ENCODE data around the gene CATSPER4. TPM values are rescaled to one million over a fixed set of nuclear protein-coding genes. Genes with fewer than 3 reads are reported as not detected.

CATSPER4 gene
- polyA plus RNA-seq, 1 donor from 2014 or later, result not detected

GRCh38 chr1:26221094-26221493 lies 30.7 kb downstream of the CATSPER4 start:
- Histone ChIP-seq H2AFZ (ENCODE audit: low read depth, low read length) (no peak overlapping the region), H3K4me3 (ENCODE audit: low read length) (no peak overlapping the region), H3K4me2 (ENCODE audit: low read length) (no peak overlapping the region), H3K9me3 (ENCODE audit: low read length) (no peaks in the 10 kb centered on the region), H3F3A (ENCODE audit: insufficient read depth, low read length, poor library complexity, severe bottlenecking) (no peaks in the 10 kb centered on the region), H3K36me3 (ENCODE audit: insufficient read depth, low read length) (no peaks in the 10 kb centered on the region), H3K27me3 (ENCODE audit: insufficient read depth, low read depth, low read length) (peaks cover 19% of the 10 kb centered on the region), H3K79me2 (replicated peaks; ENCODE audit: insufficient read depth, low read length) (no peaks in the 10 kb centered on the region), H3K9me2 (ENCODE audit: insufficient read depth, low read length) (no peaks in the 10 kb centered on the region), H3K9ac (ENCODE audit: low read length) (no peak overlapping the region), H3K27ac (ENCODE audit: low read length) (no peak overlapping the region), H4K20me1 (ENCODE audit: insufficient read depth) (no peaks in the 10 kb centered on the region)
- TF ChIP-seq EZH2 (IDR thresholded peaks at IDR 0.05; ENCODE audit: borderline replicate concordance, insufficient read depth, low read length, poor library complexity, severe bottlenecking) (no peak), TAF1 (IDR thresholded peaks at IDR 0.05; ENCODE audit: low read depth) (no peak)

DNA sequence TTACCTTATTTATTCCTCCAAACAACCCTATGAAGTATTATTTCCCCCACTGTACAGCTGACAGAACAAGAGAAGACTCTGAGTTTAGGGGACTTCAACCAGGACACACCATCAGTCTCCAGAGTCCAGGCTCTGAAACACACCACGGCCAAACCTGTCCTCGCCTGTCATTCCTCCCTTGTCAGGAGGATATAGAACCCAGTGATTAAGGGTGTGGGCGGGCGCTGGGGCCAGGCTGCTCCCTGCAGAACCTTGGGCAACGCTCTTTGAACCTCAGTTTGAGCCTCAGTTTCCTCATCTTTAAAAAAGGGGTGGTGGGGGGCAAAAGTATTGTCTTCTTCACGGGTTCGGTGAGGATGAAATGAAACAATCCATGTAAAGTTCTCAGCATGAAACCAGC lies 34.2 kb downstream of the CATSPER4 start:
- Histone ChIP-seq H3K27ac (ENCODE audit: low read length) (no peak overlapping the region), H3K4me2 (ENCODE audit: low read length) (no peak overlapping the region), H3K4me3 (ENCODE audit: low read length) (no peak overlapping the region), H3K9me3 (ENCODE audit: low read length) (no peaks in the 10 kb centered on the region), H2AFZ (ENCODE audit: low read depth, low read length) (no peak overlapping the region), H3K79me2 (replicated peaks; ENCODE audit: insufficient read depth, low read length) (no peaks in the 10 kb centered on the region), H3K36me3 (ENCODE audit: insufficient read depth, low read length) (no peaks in the 10 kb centered on the region), H3K9me2 (ENCODE audit: insufficient read depth, low read length) (no peaks in the 10 kb centered on the region), H3K27me3 (ENCODE audit: insufficient read depth, low read depth, low read length) (peaks cover 24% of the 10 kb centered on the region), H3F3A (ENCODE audit: insufficient read depth, low read length, poor library complexity, severe bottlenecking) (no peaks in the 10 kb centered on the region), H4K20me1 (ENCODE audit: insufficient read depth) (no peaks in the 10 kb centered on the region), H3K9ac (ENCODE audit: low read length) (no peak overlapping the region)
- TF ChIP-seq REST (IDR thresholded peaks at IDR 0.05; ENCODE audit: borderline replicate concordance), result no peak
- TF ChIP-seq RAD21 (conservative IDR thresholded peaks at IDR 0.05), result no peak
- no peak for TF ChIP-seq SMC3 (conservative IDR thresholded peaks at IDR 0.05; ENCODE audit: poor library complexity)
- no peak for TF ChIP-seq POLR2AphosphoS5 (IDR thresholded peaks at IDR 0.05)
- TF ChIP-seq, protein P1, sequence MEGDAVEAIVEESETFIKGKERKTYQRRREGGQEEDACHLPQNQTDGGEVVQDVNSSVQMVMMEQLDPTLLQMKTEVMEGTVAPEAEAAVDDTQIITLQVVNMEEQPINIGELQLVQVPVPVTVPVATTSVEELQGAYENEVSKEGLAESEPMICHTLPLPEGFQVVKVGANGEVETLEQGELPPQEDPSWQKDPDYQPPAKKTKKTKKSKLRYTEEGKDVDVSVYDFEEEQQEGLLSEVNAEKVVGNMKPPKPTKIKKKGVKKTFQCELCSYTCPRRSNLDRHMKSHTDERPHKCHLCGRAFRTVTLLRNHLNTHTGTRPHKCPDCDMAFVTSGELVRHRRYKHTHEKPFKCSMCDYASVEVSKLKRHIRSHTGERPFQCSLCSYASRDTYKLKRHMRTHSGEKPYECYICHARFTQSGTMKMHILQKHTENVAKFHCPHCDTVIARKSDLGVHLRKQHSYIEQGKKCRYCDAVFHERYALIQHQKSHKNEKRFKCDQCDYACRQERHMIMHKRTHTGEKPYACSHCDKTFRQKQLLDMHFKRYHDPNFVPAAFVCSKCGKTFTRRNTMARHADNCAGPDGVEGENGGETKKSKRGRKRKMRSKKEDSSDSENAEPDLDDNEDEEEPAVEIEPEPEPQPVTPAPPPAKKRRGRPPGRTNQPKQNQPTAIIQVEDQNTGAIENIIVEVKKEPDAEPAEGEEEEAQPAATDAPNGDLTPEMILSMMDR (IDR thresholded peaks at IDR 0.05; ENCODE audit: poor library complexity, severe bottlenecking), result no peak
- TF ChIP-seq MXI1 (conservative IDR thresholded peaks at IDR 0.05; ENCODE audit: poor library complexity, severe bottlenecking), result no peak
- TF ChIP-seq EP300 (conservative IDR thresholded peaks at IDR 0.05; ENCODE audit: poor library complexity, severe bottlenecking), result no peak
- no peak for TF ChIP-seq TAF1 (IDR thresholded peaks at IDR 0.05; ENCODE audit: low read depth)
- no peak for TF ChIP-seq EZH2 (IDR thresholded peaks at IDR 0.05; ENCODE audit: borderline replicate concordance, insufficient read depth, low read length, poor library complexity, severe bottlenecking)

Data from neural cell (in vitro differentiated cells).